ENCODE measurements around the gene XDH. TPM values are rescaled to one million over a fixed set of nuclear protein-coding genes. Genes with fewer than 3 reads are reported as not detected.

The XDH gene
- polyA plus RNA-seq, 1 donor (not counting 4 experiments of a cell fraction or from before 2014, with no cell fraction given), result 40.6 TPM

- no peaks in the 10 kb centered on the region for H4K20me1 ChIP-seq (ENCODE audit: control insufficient read depth, extremely low read depth, insufficient read depth, low read length)
- H3K79me2 ChIP-seq (ENCODE audit: control insufficient read depth, insufficient read depth, low read length), result no peaks in the 10 kb centered on the region
- no peak overlapping the region for H3K27ac ChIP-seq (ENCODE audit: control insufficient read depth, insufficient read depth, low read length)
- FAIRE-seq (no peak), DNase-seq (ENCODE audit: low read depth, low spot score) (no peak)
- dilution Hi-C loops (cut with MboI; ENCODE audit: extremely low pct_ligation_motif_present, low sequenced_read_pairs), result no loop called here
- no peak overlapping the region for H3K4me3 ChIP-seq (ENCODE audit: control insufficient read depth in 2 of 3, extremely low read depth in 1 of 3, insufficient read depth in 2 of 3, low read depth in 1 of 3, low read length in 3 of 3)
- no peak overlapping the region for H2AFZ ChIP-seq (ENCODE audit: control insufficient read depth, low read length)
- no peaks in the 10 kb centered on the region for H3K27me3 ChIP-seq (ENCODE audit: control insufficient read depth, extremely low read depth, insufficient read depth, low read length)
- no peak overlapping the region for H3K9ac ChIP-seq (ENCODE audit: control insufficient read depth, extremely low read depth, insufficient read depth, low read length)
- no peaks in the 10 kb centered on the region for H3K9me1 ChIP-seq (ENCODE audit: control insufficient read depth, extremely low read depth, insufficient read depth, low read length)
- peaks cover 48% of the 10 kb centered on the region for H3K4me1 ChIP-seq (ENCODE audit: control insufficient read depth, extremely low read depth, insufficient read depth, low read length)
- H3K4me2 ChIP-seq (ENCODE audit: control insufficient read depth, extremely low read depth, insufficient read depth, low read depth, low read length), result no peak overlapping the region
- TF ChIP-seq EZH2 (IDR thresholded peaks at IDR 0.05; ENCODE audit: low read length) (no peak), CTCF (optimal IDR thresholded peaks at IDR 0.05 in 1 of 3, IDR thresholded peaks at IDR 0.05 in 1 of 3, conservative IDR thresholded peaks at IDR 0.05 in 1 of 3; ENCODE audit: extremely low read depth in 1 of 3, insufficient read depth in 2 of 3, low read length in 3 of 3) (no peak)
- H3K36me3 ChIP-seq (ENCODE audit: control insufficient read depth in 2 of 2, extremely low read depth in 1 of 2, insufficient read depth in 2 of 2, low read length in 2 of 2), result peaks cover 25 to 62% of the 10 kb centered on the region in 2 experiments
- no peaks in the 10 kb centered on the region for H3K9me3 ChIP-seq (ENCODE audit: control insufficient read depth, low read depth, low read length)
These were observed 32.9 kb downstream of the XDH start for GRCh38 chr2:31381601-31382000.

- Histone ChIP-seq H3K4me1 (ENCODE audit: control insufficient read depth, extremely low read depth, insufficient read depth, low read length) (peaks cover 40% of the 10 kb centered on the region), H3K27ac (ENCODE audit: control insufficient read depth, insufficient read depth, low read length) (no peak overlapping the region), H3K4me2 (ENCODE audit: control insufficient read depth, extremely low read depth, insufficient read depth, low read depth, low read length) (no peak overlapping the region), H3K36me3 (ENCODE audit: control insufficient read depth in 2 of 2, extremely low read depth in 1 of 2, insufficient read depth in 2 of 2, low read length in 2 of 2) (peaks cover 22 to 50% of the 10 kb centered on the region in 2 experiments), H3K9me1 (ENCODE audit: control insufficient read depth, extremely low read depth, insufficient read depth, low read length) (no peaks in the 10 kb centered on the region), H3K9ac (ENCODE audit: control insufficient read depth, extremely low read depth, insufficient read depth, low read length) (no peak overlapping the region), H3K9me3 (ENCODE audit: control insufficient read depth, low read depth, low read length) (no peaks in the 10 kb centered on the region), H3K27me3 (ENCODE audit: control insufficient read depth, extremely low read depth, insufficient read depth, low read length) (no peaks in the 10 kb centered on the region), H3K4me3 (ENCODE audit: control insufficient read depth in 2 of 3, extremely low read depth in 1 of 3, insufficient read depth in 2 of 3, low read depth in 1 of 3, low read length in 3 of 3) (no peak overlapping the region), H3K79me2 (ENCODE audit: control insufficient read depth, insufficient read depth, low read length) (no peaks in the 10 kb centered on the region), H4K20me1 (ENCODE audit: control insufficient read depth, extremely low read depth, insufficient read depth, low read length) (no peaks in the 10 kb centered on the region), H2AFZ (ENCODE audit: control insufficient read depth, low read length) (no peak overlapping the region)
- dilution Hi-C loops (cut with MboI; ENCODE audit: extremely low pct_ligation_motif_present, low sequenced_read_pairs), result no loop called here
- TF ChIP-seq CTCF (optimal IDR thresholded peaks at IDR 0.05 in 1 of 3, IDR thresholded peaks at IDR 0.05 in 1 of 3, conservative IDR thresholded peaks at IDR 0.05 in 1 of 3; ENCODE audit: extremely low read depth in 1 of 3, insufficient read depth in 2 of 3, low read length in 3 of 3) (no peak), EZH2 (IDR thresholded peaks at IDR 0.05; ENCODE audit: low read length) (no peak)
- FAIRE-seq, result no peak
- DNase-seq (ENCODE audit: low read depth, low spot score), result no peak
These were observed 34.3 kb downstream of the XDH start for GRCh38 chr2:31380243-31380642.
